ENCODE data around the gene EMILIN3.

The EMILIN3 gene

DNA sequence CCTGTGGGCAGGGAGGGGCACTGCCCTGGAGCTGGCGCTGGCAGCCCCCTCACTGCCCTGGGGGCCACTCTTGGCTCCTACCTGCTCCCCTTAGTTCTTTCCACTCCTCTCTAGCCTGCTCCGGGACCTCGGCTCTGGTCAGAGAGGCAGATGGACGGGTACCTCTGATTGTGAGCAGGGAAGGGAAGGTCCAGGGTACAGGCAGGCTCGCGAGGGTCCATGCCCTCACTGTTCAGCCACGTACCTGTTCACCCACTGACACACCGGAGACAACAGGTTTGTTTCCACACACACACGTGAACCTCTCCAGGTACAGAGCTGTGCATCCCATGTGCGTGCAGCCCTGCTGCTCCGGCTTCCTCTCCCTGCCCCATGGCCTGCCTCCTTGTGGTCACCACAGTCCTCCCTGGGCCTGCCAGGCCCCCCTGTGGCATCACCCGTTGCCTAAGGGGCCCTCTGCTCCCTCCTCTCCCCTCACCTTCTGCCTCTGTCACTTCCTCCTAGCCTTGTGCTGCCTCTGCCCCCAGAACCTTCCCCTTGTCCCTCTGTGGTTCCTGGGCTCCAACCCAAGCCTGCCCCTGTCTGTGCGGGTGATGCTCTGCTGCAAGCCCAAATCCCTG lies 2.3 kb downstream of the EMILIN3 start:
- DNase-seq (ENCODE audit: low spot score) = no peak

- no peak for DNase-seq (ENCODE audit: low spot score)
These were observed 3.0 kb downstream of the EMILIN3 start for GRCh38 chr20:41363601-41364000.

DNA sequence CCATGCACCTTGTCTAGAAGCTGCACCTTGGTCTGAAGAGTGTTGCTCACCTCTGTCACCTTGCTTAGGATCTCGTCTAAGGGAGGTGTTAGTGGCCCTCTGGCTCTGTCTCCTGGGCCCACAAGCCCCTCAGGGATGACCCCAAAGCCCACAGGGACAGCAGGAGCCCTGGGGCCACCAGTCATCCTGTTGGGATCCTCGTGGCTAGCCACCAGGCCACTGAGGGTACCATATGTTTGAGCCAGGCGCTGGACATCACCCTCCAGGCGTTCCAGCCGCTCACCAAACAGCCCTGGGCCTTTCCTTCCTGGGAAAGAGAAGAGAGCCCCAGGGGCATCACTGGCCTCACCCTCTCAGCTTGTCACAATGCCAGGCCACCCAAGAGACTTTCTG lies 3.9 kb downstream of the EMILIN3 start:
- DNase-seq (ENCODE audit: low spot score) = no peak

- DNase-seq (ENCODE audit: low spot score) = no peak
These were observed 4.6 kb downstream of the EMILIN3 start for GRCh38 chr20:41361757-41362747.

GRCh38 chr20:41360831-41361756 lies 5.5 kb downstream of the EMILIN3 start:
- no peak for DNase-seq (ENCODE audit: low spot score)

GRCh38 chr20:41359541-41360011 lies 7.0 kb downstream of the EMILIN3 start:
- DNase-seq (ENCODE audit: low spot score) = no peak

DNA sequence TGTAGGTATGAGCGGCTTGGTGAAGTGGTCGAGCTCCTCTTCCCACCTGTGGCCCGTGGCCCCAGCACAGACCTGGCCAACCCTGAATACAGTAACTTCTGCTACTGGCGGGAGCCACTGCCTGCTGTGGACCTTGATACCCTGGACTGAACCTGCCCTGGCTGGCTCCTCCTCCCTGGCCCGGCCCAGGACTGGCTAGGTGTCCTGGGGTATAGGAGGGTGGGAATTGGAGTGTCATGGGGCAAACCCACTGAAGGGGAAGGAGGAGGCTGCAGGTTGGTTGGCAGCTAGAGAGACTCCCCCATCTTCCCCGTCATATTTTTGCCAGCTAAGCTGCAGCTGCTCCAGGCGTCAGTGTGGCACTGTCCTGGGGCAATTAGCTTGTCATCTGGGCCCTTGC lies 7.9 kb downstream of the EMILIN3 start:
- no peak for DNase-seq (ENCODE audit: low spot score)

- no peak for DNase-seq (ENCODE audit: low spot score)
These were observed 8.4 kb downstream of the EMILIN3 start for GRCh38 chr20:41358230-41358629.

- DNase-seq (ENCODE audit: low spot score) = no peak
These were observed 9.0 kb downstream of the EMILIN3 start for GRCh38 chr20:41357424-41358163.

DNA sequence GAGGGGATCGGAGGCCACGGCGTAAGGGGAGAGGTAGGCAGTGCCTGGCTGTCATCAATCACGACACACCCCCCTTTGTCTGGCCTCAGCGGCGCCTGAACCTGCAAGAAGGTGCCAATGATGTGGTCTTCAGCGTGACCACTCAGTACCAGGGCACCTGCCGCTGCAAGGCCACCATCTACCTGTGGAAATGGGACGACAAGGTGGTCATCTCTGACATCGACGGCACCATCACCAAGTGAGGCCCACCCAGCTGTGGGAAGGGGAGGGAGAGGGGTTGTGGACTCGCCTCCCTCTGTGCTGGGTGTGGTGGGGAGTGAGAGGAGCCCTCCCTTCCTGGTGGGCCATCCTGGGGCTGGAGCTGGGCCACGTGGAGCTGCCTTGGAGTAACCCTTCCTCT lies 9.7 kb downstream of the EMILIN3 start:
- DNase-seq (ENCODE audit: low spot score) = no peak

- DNase-seq (ENCODE audit: low spot score) = no peak
These were observed 10.9 kb downstream of the EMILIN3 start for GRCh38 chr20:41355598-41356203.

- no peak for DNase-seq (ENCODE audit: low spot score)
These were observed 11.4 kb downstream of the EMILIN3 start for GRCh38 chr20:41355192-41355591.

DNA sequence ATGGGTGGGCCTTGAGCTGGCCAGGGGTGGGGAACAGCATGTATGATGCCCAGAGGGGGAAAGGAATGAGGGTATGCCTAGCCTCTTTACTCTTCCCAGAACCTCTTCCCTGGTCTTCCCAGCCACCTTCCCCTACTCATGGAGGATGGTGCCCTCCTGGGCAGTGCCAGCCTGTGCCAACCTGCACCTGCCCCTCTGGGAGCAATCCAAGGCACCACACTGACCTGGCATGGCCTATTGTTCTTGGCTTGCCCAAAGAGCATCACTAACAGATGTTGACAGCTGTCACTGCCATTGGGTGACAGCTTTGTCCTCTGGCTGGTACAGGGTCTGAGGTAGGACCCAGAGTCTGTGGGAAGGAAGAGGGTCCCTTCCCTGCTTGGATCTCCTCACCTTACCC lies 13.1 kb downstream of the EMILIN3 start:
- DNase-seq (ENCODE audit: low spot score) = no peak

- no peak for DNase-seq (ENCODE audit: low spot score)
These were observed 14.0 kb downstream of the EMILIN3 start for GRCh38 chr20:41352666-41353065.

GRCh38 chr20:41352106-41352505 lies 14.5 kb downstream of the EMILIN3 start:
- DNase-seq (ENCODE audit: low spot score) = no peak

DNA sequence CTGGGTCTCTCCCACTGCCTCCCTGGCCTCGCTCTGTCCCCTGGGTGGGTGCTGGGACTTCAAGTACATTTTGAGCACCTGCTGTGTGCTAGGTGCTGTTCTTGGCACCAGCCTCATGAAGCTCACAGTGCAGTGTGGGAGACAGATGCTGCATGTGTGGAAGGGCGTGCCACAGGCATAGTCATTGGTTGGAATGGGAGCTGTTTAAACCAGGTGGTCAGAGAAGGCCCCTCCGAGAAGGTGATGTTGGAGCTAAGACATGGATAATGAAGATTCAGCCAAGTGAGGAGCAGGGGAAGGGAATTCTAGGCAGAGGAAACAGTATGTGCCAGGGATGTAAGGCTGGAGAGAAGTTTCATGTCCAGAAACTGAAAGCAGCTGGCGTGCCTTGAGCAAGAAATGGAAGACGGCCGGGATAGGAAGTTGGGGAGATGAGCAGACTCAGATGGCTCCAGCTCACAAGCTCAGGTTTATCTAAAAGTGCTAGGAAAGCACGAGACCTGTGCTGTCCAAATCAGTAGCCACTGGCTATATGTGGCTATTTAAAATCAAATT lies 16.1 kb downstream of the EMILIN3 start:
- no peak for DNase-seq (ENCODE audit: low spot score)

GRCh38 chr20:41349943-41350342 lies 16.7 kb downstream of the EMILIN3 start:
- no peak for DNase-seq (ENCODE audit: low spot score)

GRCh38 chr20:41349266-41349665 lies 17.4 kb downstream of the EMILIN3 start:
- DNase-seq (ENCODE audit: low spot score) = no peak

DNA sequence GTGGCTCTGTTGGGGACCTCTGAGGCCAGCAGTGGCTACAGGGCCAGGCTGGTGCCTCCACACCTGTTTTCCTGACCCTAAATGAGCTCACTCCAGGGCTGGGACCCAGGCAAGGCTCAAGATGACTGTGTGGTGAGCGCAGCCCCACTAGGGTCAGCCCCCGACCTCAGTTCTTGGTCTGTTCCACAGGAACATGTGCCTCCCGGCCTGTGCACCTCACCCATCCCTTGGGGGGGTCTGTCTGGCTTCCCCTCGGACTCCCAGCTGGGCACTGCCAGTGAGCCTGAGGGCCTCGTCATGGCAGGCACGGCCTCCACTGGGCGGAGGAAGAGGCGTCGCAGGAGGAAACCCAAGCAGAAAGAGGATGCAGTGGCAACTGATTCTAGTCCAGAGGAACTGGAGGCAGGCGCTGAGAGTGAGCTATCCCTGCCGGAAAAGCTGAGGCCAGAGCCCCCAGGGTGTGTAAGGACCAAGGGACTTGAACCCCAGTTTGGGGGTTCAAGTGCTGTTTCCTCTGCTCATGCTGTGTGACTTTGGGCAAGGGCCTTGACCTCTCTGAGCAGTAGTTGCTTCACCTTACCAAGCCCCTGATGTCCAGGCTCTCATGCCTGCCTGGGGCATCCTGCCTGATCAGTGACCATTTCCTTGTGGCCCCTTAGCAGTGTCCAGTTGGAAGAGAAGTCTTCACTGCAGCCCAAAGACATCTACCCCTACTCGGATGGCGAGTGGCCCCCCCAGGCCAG lies 18.0 kb downstream of the EMILIN3 start:
- DNase-seq (ENCODE audit: low spot score) = no peak

Measured in AG20443 (cell line).